Right renal cortex interstitium (tissue), 3 donors: ENCODE data around the gene ERVW-1. TPM values are rescaled to one million over a fixed set of nuclear protein-coding genes. Genes with fewer than 3 reads are reported as not detected.
"Not testable (repeated sequence)": the region's sequence is repeated elsewhere in the genome, so short reads cannot be mapped to it uniquely, and the experiment has no call there.

Source experiments
- DNase-seq, 3 donors: peaks; one replicate each; pipeline ENCODE4 v3.0.0-alpha.2; 2013; ENCODE audit warnings: low read depth in 3 of 3, low spot score in 2 of 3
- polyA plus RNA-seq, 3 donors: library from polyadenylated mRNA; unstranded; fragments of 120-200 nt; gene quantifications; one replicate each; pipeline ENCODE4 v1.2.1, GENCODE V29; 2013; ENCODE audit not compliant: insufficient read length in 3 of 3

Gene ERVW-1
- polyA plus RNA-seq, 3 donors: 0.55 to 0.74 (median 0.58) TPM

GRCh38 chr7:92475261-92475770 is 2.4 kb downstream of the ERVW-1 start:
- DNase-seq: not testable (repeated sequence)

GRCh38 chr7:92473989-92474388 is 3.8 kb downstream of the ERVW-1 start:
- DNase-seq: not testable (repeated sequence)

- DNase-seq: not testable (repeated sequence)
Measured at GRCh38 chr7:92468589-92468988, 9.2 kb downstream of the ERVW-1 start.

GRCh38 chr7:92466682-92467081 is 11.1 kb downstream of the ERVW-1 start:
- DNase-seq: no peak

GRCh38 chr7:92464515-92464914 is 13.2 kb downstream of the ERVW-1 start:
- no peak for DNase-seq

- DNase-seq: no peak
Measured at GRCh38 chr7:92462560-92462959, 15.2 kb downstream of the ERVW-1 start.

GRCh38 chr7:92461027-92462003 is 16.4 kb downstream of the ERVW-1 start:
- no peak for DNase-seq

- DNase-seq: no peak
Measured at GRCh38 chr7:92460510-92460909, 17.2 kb downstream of the ERVW-1 start.

GRCh38 chr7:92460109-92460508 is 17.6 kb downstream of the ERVW-1 start:
- no peak for DNase-seq

GRCh38 chr7:92456236-92456635 is 21.5 kb downstream of the ERVW-1 start:
- no peak for DNase-seq

GRCh38 chr7:92451645-92452044 is 26.1 kb downstream of the ERVW-1 start:
- DNase-seq: no peak

GRCh38 chr7:92448205-92448747 is 29.5 kb downstream of the ERVW-1 start:
- peak; percentile 37 to 53 (median 40) for DNase-seq

- DNase-seq: peak; percentile 75 to 87 (median 78)
Measured at GRCh38 chr7:92447345-92448204, 30.2 kb downstream of the ERVW-1 start, which contains the start of gene GATAD1. TSS of gene GATAD1 (plus strand) at chr7:92447482. CDS start at chr7:92447730, 248 bp downstream.

GRCh38 chr7:92446869-92447344 is 30.8 kb downstream of the ERVW-1 start:
- DNase-seq: no peak

- not testable (repeated sequence) for DNase-seq
Measured at GRCh38 chr7:92442720-92443119, 35.0 kb downstream of the ERVW-1 start.

- DNase-seq: no peak
Measured at GRCh38 chr7:92437956-92438491, 39.7 kb downstream of the ERVW-1 start.

GRCh38 chr7:92436612-92437445 is 40.9 kb downstream of the ERVW-1 start:
- DNase-seq: no peak

GRCh38 chr7:92435542-92435941 is 42.2 kb downstream of the ERVW-1 start:
- no peak for DNase-seq

GRCh38 chr7:92433019-92433418 is 44.7 kb downstream of the ERVW-1 start:
- no peak for DNase-seq
